Trophoblast cell (in vitro differentiated cells and primary cell): Measurements from ENCODE around the gene CDCA5.
"Not testable (repeated sequence)": the region's sequence is repeated elsewhere in the genome, so short reads cannot be mapped to it uniquely, and the experiment has no call there.

Experiments used
- DNase-seq, 2 donors: peaks; one replicate each; pipeline ENCODE4 v3.0.0-alpha.2; 2016
- H2AFZ ChIP-seq: 2 replicates; pipeline ENCODE4 v1.6.1; 2013; ENCODE audit warnings: low read length, moderate library complexity, mild to moderate bottlenecking; ENCODE audit not compliant: insufficient read depth, poor library complexity
- H2AK5ac ChIP-seq: 2 replicates; pipeline ENCODE4 v1.6.1; 2013; ENCODE audit warnings: mild to moderate bottlenecking, low read length
- H2BK120ac ChIP-seq: 2 replicates; pipeline ENCODE4 v1.6.1; 2013; ENCODE audit warnings: low read length, mild to moderate bottlenecking, moderate library complexity; ENCODE audit not compliant: insufficient read depth, poor library complexity
- H2BK12ac ChIP-seq: 2 replicates; pipeline ENCODE4 v1.6.1; 2013; ENCODE audit warnings: mild to moderate bottlenecking, low read length, moderate library complexity
- H2BK5ac ChIP-seq: 2 replicates; pipeline ENCODE4 v1.6.1; 2013; ENCODE audit warnings: low read length, low read depth, moderate library complexity, mild to moderate bottlenecking; ENCODE audit not compliant: poor library complexity
- H3K14ac ChIP-seq: 2 replicates; pipeline ENCODE4 v1.6.1; 2013; ENCODE audit warnings: mild to moderate bottlenecking, low read length
- H3K18ac ChIP-seq: 2 replicates; pipeline ENCODE4 v1.6.1; 2013; ENCODE audit warnings: mild to moderate bottlenecking, low read length
- H3K23ac ChIP-seq: 2 replicates; pipeline ENCODE4 v1.6.1; 2013; ENCODE audit warnings: low read length
- H3K27ac ChIP-seq: 2 replicates; pipeline ENCODE4 v1.5.1; 2013; ENCODE audit warnings: low read depth, mild to moderate bottlenecking, inconsistent platforms, low read length, moderate library complexity
- H3K27me3 ChIP-seq: 2 replicates; pipeline ENCODE4 v1.6.1; 2013; ENCODE audit warnings: inconsistent platforms, mild to moderate bottlenecking, low read length, moderate library complexity; ENCODE audit not compliant: insufficient read depth
- H3K36me3 ChIP-seq, 2 experiments: 1 replicate in 1 of 2; 2 replicates in 1 of 2; pipeline ENCODE4 v1.6.1; 2013; ENCODE audit warnings: low read length in 2 of 2, mild to moderate bottlenecking in 2 of 2, moderate library complexity in 1 of 2; ENCODE audit not compliant: insufficient read depth in 2 of 2, control insufficient read depth in 1 of 2
- H3K4ac ChIP-seq: 2 replicates; pipeline ENCODE4 v1.6.1; 2013; ENCODE audit warnings: low read depth, mild to moderate bottlenecking, low read length, moderate library complexity
- H3K4me1 ChIP-seq, 2 experiments: 1 replicate in 1 of 2; 2 replicates in 1 of 2; pipeline ENCODE4 v1.6.1; 2013; ENCODE audit warnings: low read length in 2 of 2, mild to moderate bottlenecking in 2 of 2, moderate library complexity in 1 of 2; ENCODE audit not compliant: insufficient read depth in 2 of 2, control insufficient read depth in 1 of 2
- H3K4me2 ChIP-seq: 2 replicates; pipeline ENCODE4 v1.6.1; 2013; ENCODE audit warnings: inconsistent platforms, mild to moderate bottlenecking, low read length, moderate library complexity
- H3K4me3 ChIP-seq: 2 replicates; pipeline ENCODE4 v1.5.1; 2013; ENCODE audit warnings: mild to moderate bottlenecking, low read depth, low read length, inconsistent platforms
- H3K79me1 ChIP-seq: one replicate; pipeline ENCODE4 v1.6.1; 2013; ENCODE audit warnings: low read length
- H3K79me2 ChIP-seq: 2 replicates; pipeline ENCODE4 v1.6.1; 2013; ENCODE audit warnings: low read length, mild to moderate bottlenecking; ENCODE audit not compliant: control insufficient read depth, insufficient read depth, poor library complexity
- H3K9ac ChIP-seq: 2 replicates; pipeline ENCODE4 v1.6.1; 2013; ENCODE audit warnings: mild to moderate bottlenecking, low read length
- H3K9me3 ChIP-seq: 2 replicates; pipeline ENCODE4 v1.6.1; 2013; ENCODE audit warnings: low read depth, mild to moderate bottlenecking, control low read depth, inconsistent platforms, low read length; ENCODE audit not compliant: insufficient read depth
- H4K12ac ChIP-seq: 2 replicates; pipeline ENCODE4 v1.6.1; 2013; ENCODE audit warnings: low read depth, mild to moderate bottlenecking, low read length, moderate library complexity
- H4K8ac ChIP-seq: 2 replicates; pipeline ENCODE4 v1.6.1; 2013; ENCODE audit warnings: low read depth, mild to moderate bottlenecking, low read length, moderate library complexity
- H4K91ac ChIP-seq: one replicate; pipeline ENCODE4 v1.6.1; 2013; ENCODE audit warnings: low read depth, mild to moderate bottlenecking, low read length, moderate library complexity
- WGBS: extraction: QIAGEN DNeasy Blood & Tissue Kit; methylation state at CpG from one replicate; pipeline ENCODE4 v1.1.7; 2013; ENCODE audit warnings: missing lambda C conversion rate; ENCODE audit not compliant: insufficient read length, insufficient coverage; ENCODE audit errors: extremely low coverage; 5-methylcytosine and 5-hydroxymethylcytosine counted together

CDCA5 gene

GRCh38 chr11:65118891-65119669 is 35.2 kb upstream of the CDCA5 start:
- not testable (repeated sequence) for H3K9ac ChIP-seq, H3K4me3 ChIP-seq, H4K91ac ChIP-seq, H3K23ac ChIP-seq, DNase-seq, H3K4ac ChIP-seq, H2AFZ ChIP-seq, H3K18ac ChIP-seq, H2BK12ac ChIP-seq, H3K27me3 ChIP-seq, H2AK5ac ChIP-seq, H4K8ac ChIP-seq, H3K4me2 ChIP-seq, H2BK120ac ChIP-seq, H3K14ac ChIP-seq, H4K12ac ChIP-seq, H3K27ac ChIP-seq, H2BK5ac ChIP-seq, H3K9me3 ChIP-seq
- WGBS, result no CpG with 5 or more reads among the region's 18 CpGs
- Histone ChIP-seq H3K36me3 (peaks cover 39 to 47% of the 10 kb centered on the region in 2 experiments), H3K79me1 (peaks cover 15% of the 10 kb centered on the region), H3K4me1 (peaks cover 8 to 13% of the 10 kb centered on the region in 2 experiments), H3K79me2 (peaks cover 21% of the 10 kb centered on the region)

- Histone ChIP-seq H3K27me3 (no peaks in the 10 kb centered on the region), H4K12ac (no peak overlapping the region), H3K4me3 (no peak overlapping the region), H3K14ac (no peak overlapping the region), H2BK120ac (no peak overlapping the region), H2AK5ac (no peak overlapping the region), H3K9me3 (no peaks in the 10 kb centered on the region), H3K27ac (no peak overlapping the region), H2AFZ (no peak overlapping the region), H4K91ac (no peak overlapping the region), H4K8ac (peak overlapping the region; percentile 37), H3K79me2 (peaks cover 21% of the 10 kb centered on the region), H3K9ac (no peak overlapping the region), H2BK12ac (no peak overlapping the region), H3K36me3 (peaks cover 38 to 47% of the 10 kb centered on the region in 2 experiments), H3K23ac (no peak overlapping the region), H3K4ac (no peak overlapping the region), H3K79me1 (peaks cover 15% of the 10 kb centered on the region), H2BK5ac (no peak overlapping the region), H3K4me1 (peaks cover 10 to 16% of the 10 kb centered on the region in 2 experiments), H3K4me2 (no peak overlapping the region), H3K18ac (no peak overlapping the region)
- WGBS, result no CpG with 5 or more reads among the region's 18 CpGs
- no peak for DNase-seq
Observed at GRCh38 chr11:65118097-65118837, 34.4 kb upstream of the CDCA5 start.

DNA sequence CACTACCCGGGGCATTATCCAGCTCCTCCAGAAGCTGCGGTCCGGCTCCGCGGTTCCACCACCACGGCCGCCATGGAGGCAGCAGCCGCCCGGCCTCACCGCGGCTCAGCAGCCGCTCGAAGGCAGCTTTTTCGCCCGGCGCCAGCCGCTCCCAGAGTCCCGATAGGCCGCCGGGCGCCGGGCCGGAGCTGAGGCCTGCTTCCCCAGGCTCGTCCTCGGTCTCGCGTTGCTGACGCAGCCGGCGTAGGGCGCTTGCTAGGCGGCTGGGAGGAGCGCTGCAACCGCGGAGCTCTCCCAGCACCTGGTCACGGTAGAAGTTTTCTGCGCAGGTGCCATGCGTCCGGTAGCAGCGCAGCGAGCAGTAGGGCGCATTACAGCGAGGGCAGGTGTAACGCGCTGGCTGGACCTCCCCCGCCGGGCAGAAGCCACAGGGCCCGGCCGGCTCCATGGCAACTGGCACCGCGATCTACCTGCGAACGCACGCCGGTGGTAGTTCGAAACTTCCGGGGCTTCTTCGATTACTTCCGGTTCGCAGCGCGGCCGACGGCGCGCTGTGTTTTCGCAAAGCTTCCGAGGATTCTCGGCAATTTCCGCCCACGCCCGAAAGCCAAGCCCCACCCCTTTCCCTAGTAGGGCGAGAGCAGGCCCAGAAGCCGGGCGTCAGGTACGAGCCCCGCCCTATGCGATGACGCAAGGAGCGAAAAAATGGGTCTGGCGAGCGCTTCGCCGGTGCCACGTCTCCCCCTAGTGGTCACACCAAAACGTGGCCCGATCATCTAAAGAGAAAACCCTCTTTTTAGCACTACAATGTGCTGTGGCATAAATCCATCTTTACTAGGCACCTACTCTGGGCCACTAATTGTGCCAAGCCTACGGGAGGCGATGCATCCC is 33.6 kb upstream of the CDCA5 start, which contains the start of gene ZNHIT2:
Gene ZNHIT2 (minus strand): TSS at position 496 of the 891 bp plus-strand sequence. CDS start 48 bp downstream, at position 448.
- WGBS, result no CpG with 5 or more reads among the region's 89 CpGs
- Histone ChIP-seq H3K9ac (peak within 1 kb of the TSS; percentile 93), H4K91ac (peak within 1 kb of the TSS; percentile 74), H3K4ac (peak within 1 kb of the TSS; percentile 74), H2AFZ (peak within 1 kb of the TSS; percentile 82), H2AK5ac (peak within 1 kb of the TSS; percentile 73), H3K9me3 (no peaks in the 10 kb centered on the region), H3K4me1 (peaks cover 14 to 19% of the 10 kb centered on the region in 2 experiments), H3K23ac (no peak within 1 kb of the TSS), H4K8ac (peak within 1 kb of the TSS; percentile 95), H3K79me2 (peaks cover 26% of the 10 kb centered on the region), H3K36me3 (peaks cover 38 to 47% of the 10 kb centered on the region in 2 experiments), H3K18ac (peak within 1 kb of the TSS; percentile 50), H3K79me1 (peaks cover 19% of the 10 kb centered on the region), H2BK12ac (no peak within 1 kb of the TSS), H3K4me2 (peak within 1 kb of the TSS; percentile 90), H2BK120ac (peak within 1 kb of the TSS; percentile 40), H3K27ac (peak within 1 kb of the TSS; percentile 63), H2BK5ac (peak within 1 kb of the TSS; percentile 12), H3K4me3 (peak within 1 kb of the TSS; percentile 86), H3K27me3 (no peaks in the 10 kb centered on the region), H4K12ac (peak within 1 kb of the TSS; percentile 94), H3K14ac (peak within 1 kb of the TSS; percentile 78)
- peak; percentile 99 to 100 for DNase-seq
